GM23338 (cell line): ENCODE measurements around the gene CRABP1. TPM values are rescaled to one million over a fixed set of nuclear protein-coding genes. Genes with fewer than 3 reads are reported as not detected.

Experiments used
- ATAC-seq: fragments of 200-7000 bp; cut with Tn5 transposase; 3 replicates; pipeline ENCODE4 v1.9.1; 2020
- DNase-seq: peaks from one replicate; pipeline ENCODE4 v3.0.0-alpha.2; 2015; ENCODE audit warnings: low spot score
- H2AFZ ChIP-seq: fragments of 200-600 bp; sonication (generic); 2 replicates; pipeline ENCODE4 v1.8.0; 2016; ENCODE audit warnings: antibody characterized with exemption, mild to moderate bottlenecking, moderate library complexity
- H3F3A ChIP-seq: fragments of 200-600 bp; sonication (generic); replicated peaks from 2 replicates; pipeline ENCODE4 v1.8.0; 2017; ENCODE audit warnings: antibody characterized with exemption, mixed run types, low read depth
- H3K27ac ChIP-seq: fragments of 200-600 bp; sonication (generic); 2 replicates; pipeline ENCODE4 v1.6.1; 2016; ENCODE audit warnings: low read depth
- H3K27me3 ChIP-seq: fragments of 200-600 bp; sonication (generic); 2 replicates; pipeline ENCODE4 v1.8.0; 2016; ENCODE audit warnings: mild to moderate bottlenecking, mixed run types, moderate library complexity; ENCODE audit not compliant: insufficient read depth
- H3K36me3 ChIP-seq: fragments of 200-600 bp; sonication (generic); 2 replicates; pipeline ENCODE4 v1.8.0; 2016; ENCODE audit warnings: mild to moderate bottlenecking; ENCODE audit not compliant: insufficient read depth
- H3K4me1 ChIP-seq: fragments of 200-600 bp; sonication (generic); 2 replicates; pipeline ENCODE4 v1.8.0; 2016; ENCODE audit warnings: mild to moderate bottlenecking, moderate library complexity; ENCODE audit not compliant: insufficient read depth
- H3K4me2 ChIP-seq: fragments of 200-600 bp; sonication (generic); 2 replicates; pipeline ENCODE4 v1.7.1; 2017; ENCODE audit warnings: mixed run types
- H3K4me3 ChIP-seq: fragments of 200-600 bp; sonication (generic); 2 replicates; pipeline ENCODE4 v1.6.1; 2016; ENCODE audit warnings: mixed run types
- H3K79me2 ChIP-seq: fragments of 200-600 bp; sonication (generic); replicated peaks from 2 replicates; pipeline ENCODE4 v1.8.0; 2017; ENCODE audit warnings: mild to moderate bottlenecking; ENCODE audit not compliant: insufficient read depth
- H3K9me2 ChIP-seq: fragments of 200-600 bp; sonication (generic); 2 replicates; pipeline ENCODE4 v1.8.0; 2017; ENCODE audit not compliant: insufficient read depth
- H4K20me1 ChIP-seq: fragments of 200-600 bp; sonication (generic); replicated peaks from 2 replicates; pipeline ENCODE4 v1.8.0; 2017; ENCODE audit warnings: mild to moderate bottlenecking; ENCODE audit not compliant: insufficient read depth
- H3K27ac Mint-ChIP-seq: 2 replicates; pipeline ENCODE4 v1.8.0; 2020; ENCODE audit warnings: inconsistent platforms, mild to moderate bottlenecking, moderate library complexity, mixed read lengths
- H3K27me3 Mint-ChIP-seq: 3 replicates; pipeline ENCODE4 v1.8.0; 2022; ENCODE audit warnings: low read depth, mild to moderate bottlenecking, moderate library complexity, mixed read lengths, inconsistent platforms; ENCODE audit not compliant: insufficient read depth, poor library complexity
- H3K36me3 Mint-ChIP-seq: 3 replicates; pipeline ENCODE4 v1.8.0; 2021; ENCODE audit warnings: low read depth, mild to moderate bottlenecking, inconsistent platforms, moderate library complexity, mixed read lengths
- H3K4me1 Mint-ChIP-seq: 3 replicates; pipeline ENCODE4 v1.8.0; 2020; ENCODE audit warnings: mild to moderate bottlenecking, inconsistent platforms, mixed read lengths
- H3K4me3 Mint-ChIP-seq: 3 replicates; pipeline ENCODE4 v1.8.0; 2021; ENCODE audit warnings: moderate library complexity, mild to moderate bottlenecking, inconsistent platforms, mixed read lengths
- H3K9me3 Mint-ChIP-seq: 3 replicates; pipeline ENCODE4 v1.8.0; 2020; ENCODE audit warnings: moderate library complexity, mild to moderate bottlenecking, inconsistent platforms, mixed read lengths
- CREB1 ChIP-seq: fragments of 250-450 bp; sonication (Bioruptor Pico); IDR thresholded peaks from 2 replicates; pipeline ENCODE4 v1.5.0; 2020; ENCODE audit warnings: low read depth, mild to moderate bottlenecking, moderate library complexity
- ETS1 ChIP-seq: IDR thresholded peaks from 2 replicates; pipeline ENCODE4 v1.6.1; 2016; ENCODE audit warnings: antibody characterized with exemption
- EZH2 ChIP-seq: fragments of 200-600 bp; sonication (generic); IDR thresholded peaks from one replicate; pipeline ENCODE4 v1.8.0; 2017; ENCODE audit warnings: antibody characterized with exemption, mild to moderate bottlenecking, low read depth; ENCODE audit not compliant: unreplicated experiment
- EZH2phosphoT487 ChIP-seq: fragments of 200-600 bp; sonication (generic); IDR thresholded peaks from one replicate; pipeline ENCODE4 v1.8.1; 2018; ENCODE audit warnings: antibody characterized with exemption; ENCODE audit not compliant: unreplicated experiment
- JUNB ChIP-seq: IDR thresholded peaks from one replicate; pipeline ENCODE4 v1.6.1; 2016; ENCODE audit warnings: antibody characterized with exemption; ENCODE audit not compliant: unreplicated experiment
- NANOG ChIP-seq: IDR thresholded peaks from 2 replicates; pipeline ENCODE4 v1.6.1; 2016; ENCODE audit warnings: antibody characterized with exemption, borderline replicate concordance
- POLR2AphosphoS5 ChIP-seq: IDR thresholded peaks from 2 replicates; pipeline ENCODE4 v1.6.1; 2016; ENCODE audit warnings: antibody characterized with exemption, low read depth
- STAT1 ChIP-seq: IDR thresholded peaks from one replicate; pipeline ENCODE4 v1.6.1; 2016; ENCODE audit warnings: antibody characterized with exemption; ENCODE audit not compliant: unreplicated experiment
- ZNF114 ChIP-seq: fragments of 250-450 bp; sonication (Bioruptor Pico); IDR thresholded peaks from 2 replicates; pipeline ENCODE4 v1.5.0; 2020; ENCODE audit warnings: mild to moderate bottlenecking, moderate library complexity
- ZNF331 ChIP-seq: fragments of 250-450 bp; sonication (Bioruptor Pico); IDR thresholded peaks from 2 replicates; pipeline ENCODE4 v1.5.0; 2020; ENCODE audit warnings: low read depth, mild to moderate bottlenecking, moderate library complexity
- polyA plus RNA-seq: library from polyadenylated mRNA; unstranded; fragments of >200 nt; fragmentation: Nextera tagmentation; extraction: Ambion mirVana; gene quantifications from 2 replicates; pipeline ENCODE4 v1.2.1, GENCODE V29; 2016
- total RNA-seq: library from RNA; depleted of rRNA; stranded (reverse); fragments of >200 nt; shearing (Covaris generic); gene quantifications from 2 replicates; pipeline ENCODE4 v1.2.3, GENCODE V29; 2014
- TF ChIP-seq, protein P1 (sequence below): IDR thresholded peaks from one replicate; pipeline ENCODE4 v1.6.1; 2018; ENCODE audit warnings: antibody characterized with exemption; ENCODE audit not compliant: unreplicated experiment
- TF ChIP-seq, protein P2 (sequence below): fragments of 250-450 bp; sonication (Bioruptor Pico); IDR thresholded peaks from 2 replicates; pipeline ENCODE4 v1.5.0; 2020; ENCODE audit warnings: mild to moderate bottlenecking, moderate library complexity
- TF ChIP-seq, protein P3 (sequence below), 2 experiments: fragments of 200-600 bp in 1 of 2; sonication (generic) in 1 of 2; conservative IDR thresholded peaks; 2 replicates each; pipeline versions ENCODE4 v1.5.1 to v1.6.1; 2016 to 2017; ENCODE audit warnings: antibody characterized with exemption in 2 of 2, low read depth in 2 of 2, mild to moderate bottlenecking in 2 of 2, moderate library complexity in 1 of 2

CRABP1 gene
- total and polyA plus RNA-seq, 2 experiments from 2014 or later, result 156 to 522 TPM

DNA sequence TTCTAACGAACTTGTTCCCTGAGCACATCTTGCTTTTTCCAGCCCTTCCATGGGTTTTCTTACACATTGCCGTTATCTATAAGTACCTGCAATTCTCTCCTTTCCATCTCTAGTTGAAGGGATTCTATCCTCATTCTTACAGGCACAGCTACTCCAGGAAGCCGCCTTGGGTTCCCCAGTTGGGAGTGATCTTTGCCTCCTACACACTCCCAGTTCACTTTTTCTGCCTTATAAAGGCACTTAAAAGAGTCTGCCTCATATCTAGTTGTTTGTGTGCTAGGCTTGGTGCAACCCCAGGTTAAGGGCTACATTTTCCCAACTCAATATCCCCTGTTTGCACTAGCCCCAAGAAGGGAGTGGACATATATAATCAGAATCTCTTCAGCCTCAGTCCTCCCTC lies 53.9 kb downstream of the CRABP1 start:
- no peaks in the 10 kb centered on the region; the same call in 2 of the 3 replicates for H3K9me3 Mint-ChIP-seq
- ATAC-seq (no peak), DNase-seq (no peak)
- Histone ChIP-seq H3K36me3 (no peaks in the 10 kb centered on the region), H2AFZ (no peak overlapping the region), H3K27me3 (no peaks in the 10 kb centered on the region), H3K4me3 (no peak overlapping the region), H3K27ac (no peak overlapping the region), H3K4me1 (peaks cover 21% of the 10 kb centered on the region), H4K20me1 (no peaks in the 10 kb centered on the region), H3K79me2 (no peaks in the 10 kb centered on the region), H3K4me2 (no peak overlapping the region), H3K9me2 (0 out of 2 replicates have a peak, but pooled peaks cover 3% of the 10 kb centered on the region), H3F3A (no peaks in the 10 kb centered on the region)
- TF ChIP-seq ZNF331 (CRISPR knock-in tag) (no peak), JUNB (no peak), NANOG (no peak), ETS1 (no peak), CREB1 (CRISPR knock-in tag) (no peak), EZH2phosphoT487 (no peak), ZNF114 (no peak), EZH2 (no peak), POLR2AphosphoS5 (no peak), STAT1 (no peak)
- TF ChIP-seq, protein P1, sequence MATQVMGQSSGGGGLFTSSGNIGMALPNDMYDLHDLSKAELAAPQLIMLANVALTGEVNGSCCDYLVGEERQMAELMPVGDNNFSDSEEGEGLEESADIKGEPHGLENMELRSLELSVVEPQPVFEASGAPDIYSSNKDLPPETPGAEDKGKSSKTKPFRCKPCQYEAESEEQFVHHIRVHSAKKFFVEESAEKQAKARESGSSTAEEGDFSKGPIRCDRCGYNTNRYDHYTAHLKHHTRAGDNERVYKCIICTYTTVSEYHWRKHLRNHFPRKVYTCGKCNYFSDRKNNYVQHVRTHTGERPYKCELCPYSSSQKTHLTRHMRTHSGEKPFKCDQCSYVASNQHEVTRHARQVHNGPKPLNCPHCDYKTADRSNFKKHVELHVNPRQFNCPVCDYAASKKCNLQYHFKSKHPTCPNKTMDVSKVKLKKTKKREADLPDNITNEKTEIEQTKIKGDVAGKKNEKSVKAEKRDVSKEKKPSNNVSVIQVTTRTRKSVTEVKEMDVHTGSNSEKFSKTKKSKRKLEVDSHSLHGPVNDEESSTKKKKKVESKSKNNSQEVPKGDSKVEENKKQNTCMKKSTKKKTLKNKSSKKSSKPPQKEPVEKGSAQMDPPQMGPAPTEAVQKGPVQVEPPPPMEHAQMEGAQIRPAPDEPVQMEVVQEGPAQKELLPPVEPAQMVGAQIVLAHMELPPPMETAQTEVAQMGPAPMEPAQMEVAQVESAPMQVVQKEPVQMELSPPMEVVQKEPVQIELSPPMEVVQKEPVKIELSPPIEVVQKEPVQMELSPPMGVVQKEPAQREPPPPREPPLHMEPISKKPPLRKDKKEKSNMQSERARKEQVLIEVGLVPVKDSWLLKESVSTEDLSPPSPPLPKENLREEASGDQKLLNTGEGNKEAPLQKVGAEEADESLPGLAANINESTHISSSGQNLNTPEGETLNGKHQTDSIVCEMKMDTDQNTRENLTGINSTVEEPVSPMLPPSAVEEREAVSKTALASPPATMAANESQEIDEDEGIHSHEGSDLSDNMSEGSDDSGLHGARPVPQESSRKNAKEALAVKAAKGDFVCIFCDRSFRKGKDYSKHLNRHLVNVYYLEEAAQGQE, result no peak
- TF ChIP-seq, protein P2, sequence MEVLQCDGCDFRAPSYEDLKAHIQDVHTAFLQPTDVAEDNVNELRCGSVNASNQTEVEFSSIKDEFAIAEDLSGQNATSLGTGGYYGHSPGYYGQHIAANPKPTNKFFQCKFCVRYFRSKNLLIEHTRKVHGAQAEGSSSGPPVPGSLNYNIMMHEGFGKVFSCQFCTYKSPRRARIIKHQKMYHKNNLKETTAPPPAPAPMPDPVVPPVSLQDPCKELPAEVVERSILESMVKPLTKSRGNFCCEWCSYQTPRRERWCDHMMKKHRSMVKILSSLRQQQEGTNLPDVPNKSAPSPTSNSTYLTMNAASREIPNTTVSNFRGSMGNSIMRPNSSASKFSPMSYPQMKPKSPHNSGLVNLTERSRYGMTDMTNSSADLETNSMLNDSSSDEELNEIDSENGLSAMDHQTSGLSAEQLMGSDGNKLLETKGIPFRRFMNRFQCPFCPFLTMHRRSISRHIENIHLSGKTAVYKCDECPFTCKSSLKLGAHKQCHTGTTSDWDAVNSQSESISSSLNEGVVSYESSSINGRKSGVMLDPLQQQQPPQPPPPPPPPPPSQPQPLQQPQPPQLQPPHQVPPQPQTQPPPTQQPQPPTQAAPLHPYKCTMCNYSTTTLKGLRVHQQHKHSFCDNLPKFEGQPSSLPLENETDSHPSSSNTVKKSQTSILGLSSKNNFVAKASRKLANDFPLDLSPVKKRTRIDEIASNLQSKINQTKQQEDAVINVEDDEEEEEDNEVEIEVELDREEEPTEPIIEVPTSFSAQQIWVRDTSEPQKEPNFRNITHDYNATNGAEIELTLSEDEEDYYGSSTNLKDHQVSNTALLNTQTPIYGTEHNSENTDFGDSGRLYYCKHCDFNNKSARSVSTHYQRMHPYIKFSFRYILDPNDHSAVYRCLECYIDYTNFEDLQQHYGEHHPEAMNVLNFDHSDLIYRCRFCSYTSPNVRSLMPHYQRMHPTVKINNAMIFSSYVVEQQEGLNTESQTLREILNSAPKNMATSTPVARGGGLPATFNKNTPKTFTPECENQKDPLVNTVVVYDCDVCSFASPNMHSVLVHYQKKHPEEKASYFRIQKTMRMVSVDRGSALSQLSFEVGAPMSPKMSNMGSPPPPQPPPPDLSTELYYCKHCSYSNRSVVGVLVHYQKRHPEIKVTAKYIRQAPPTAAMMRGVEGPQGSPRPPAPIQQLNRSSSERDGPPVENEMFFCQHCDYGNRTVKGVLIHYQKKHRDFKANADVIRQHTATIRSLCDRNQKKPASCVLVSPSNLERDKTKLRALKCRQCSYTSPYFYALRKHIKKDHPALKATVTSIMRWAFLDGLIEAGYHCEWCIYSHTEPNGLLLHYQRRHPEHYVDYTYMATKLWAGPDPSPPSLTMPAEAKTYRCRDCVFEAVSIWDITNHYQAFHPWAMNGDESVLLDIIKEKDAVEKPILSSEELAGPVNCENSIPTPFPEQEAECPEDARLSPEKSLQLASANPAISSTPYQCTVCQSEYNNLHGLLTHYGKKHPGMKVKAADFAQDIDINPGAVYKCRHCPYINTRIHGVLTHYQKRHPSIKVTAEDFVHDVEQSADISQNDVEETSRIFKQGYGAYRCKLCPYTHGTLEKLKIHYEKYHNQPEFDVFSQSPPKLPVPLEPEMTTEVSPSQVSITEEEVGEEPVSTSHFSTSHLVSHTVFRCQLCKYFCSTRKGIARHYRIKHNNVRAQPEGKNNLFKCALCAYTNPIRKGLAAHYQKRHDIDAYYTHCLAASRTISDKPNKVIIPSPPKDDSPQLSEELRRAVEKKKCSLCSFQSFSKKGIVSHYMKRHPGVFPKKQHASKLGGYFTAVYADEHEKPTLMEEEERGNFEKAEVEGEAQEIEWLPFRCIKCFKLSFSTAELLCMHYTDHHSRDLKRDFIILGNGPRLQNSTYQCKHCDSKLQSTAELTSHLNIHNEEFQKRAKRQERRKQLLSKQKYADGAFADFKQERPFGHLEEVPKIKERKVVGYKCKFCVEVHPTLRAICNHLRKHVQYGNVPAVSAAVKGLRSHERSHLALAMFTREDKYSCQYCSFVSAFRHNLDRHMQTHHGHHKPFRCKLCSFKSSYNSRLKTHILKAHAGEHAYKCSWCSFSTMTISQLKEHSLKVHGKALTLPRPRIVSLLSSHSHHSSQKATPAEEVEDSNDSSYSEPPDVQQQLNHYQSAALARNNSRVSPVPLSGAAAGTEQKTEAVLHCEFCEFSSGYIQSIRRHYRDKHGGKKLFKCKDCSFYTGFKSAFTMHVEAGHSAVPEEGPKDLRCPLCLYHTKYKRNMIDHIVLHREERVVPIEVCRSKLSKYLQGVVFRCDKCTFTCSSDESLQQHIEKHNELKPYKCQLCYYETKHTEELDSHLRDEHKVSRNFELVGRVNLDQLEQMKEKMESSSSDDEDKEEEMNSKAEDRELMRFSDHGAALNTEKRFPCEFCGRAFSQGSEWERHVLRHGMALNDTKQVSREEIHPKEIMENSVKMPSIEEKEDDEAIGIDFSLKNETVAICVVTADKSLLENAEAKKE, result no peak
- TF ChIP-seq, protein P3, sequence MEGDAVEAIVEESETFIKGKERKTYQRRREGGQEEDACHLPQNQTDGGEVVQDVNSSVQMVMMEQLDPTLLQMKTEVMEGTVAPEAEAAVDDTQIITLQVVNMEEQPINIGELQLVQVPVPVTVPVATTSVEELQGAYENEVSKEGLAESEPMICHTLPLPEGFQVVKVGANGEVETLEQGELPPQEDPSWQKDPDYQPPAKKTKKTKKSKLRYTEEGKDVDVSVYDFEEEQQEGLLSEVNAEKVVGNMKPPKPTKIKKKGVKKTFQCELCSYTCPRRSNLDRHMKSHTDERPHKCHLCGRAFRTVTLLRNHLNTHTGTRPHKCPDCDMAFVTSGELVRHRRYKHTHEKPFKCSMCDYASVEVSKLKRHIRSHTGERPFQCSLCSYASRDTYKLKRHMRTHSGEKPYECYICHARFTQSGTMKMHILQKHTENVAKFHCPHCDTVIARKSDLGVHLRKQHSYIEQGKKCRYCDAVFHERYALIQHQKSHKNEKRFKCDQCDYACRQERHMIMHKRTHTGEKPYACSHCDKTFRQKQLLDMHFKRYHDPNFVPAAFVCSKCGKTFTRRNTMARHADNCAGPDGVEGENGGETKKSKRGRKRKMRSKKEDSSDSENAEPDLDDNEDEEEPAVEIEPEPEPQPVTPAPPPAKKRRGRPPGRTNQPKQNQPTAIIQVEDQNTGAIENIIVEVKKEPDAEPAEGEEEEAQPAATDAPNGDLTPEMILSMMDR (conservative IDR thresholded peaks at IDR 0.05; ENCODE audit: low read depth in 2 of 2), result no peak
- H3K36me3 Mint-ChIP-seq, result no peaks in the 10 kb centered on the region
- H3K4me3 Mint-ChIP-seq, result no peak overlapping the region
- H3K27me3 Mint-ChIP-seq, result peaks cover 3% of the 10 kb centered on the region
- H3K4me1 Mint-ChIP-seq, result peaks cover 48% of the 10 kb centered on the region
- H3K27ac Mint-ChIP-seq, result no peak overlapping the region; the same call in none of the 2 replicates
